Stimulated activated CD8-positive, alpha-beta memory T cell treated with anti-CD3 and anti-CD28 coated beads, Interleukin-4, amount 100 ng/mL, for 1 hour (primary cell): ENCODE data around the gene SLC44A5.
"Not testable (repeated sequence)": the region's sequence is repeated elsewhere in the genome, so short reads cannot be mapped to it uniquely, and the experiment has no call there.

Source experiments
- DNase-seq, 2 donors: peaks; one replicate each; pipeline ENCODE4 v3.0.0-alpha.2; 2020; ENCODE audit warnings: low read depth in 2 of 2, low spot score in 1 of 2

Gene SLC44A5

GRCh38 chr1:75292013-75292412, 318.9 kb downstream of the SLC44A5 start:
- no peak for DNase-seq

- no peak for DNase-seq
Measured at GRCh38 chr1:75276385-75276784, 334.5 kb downstream of the SLC44A5 start.

GRCh38 chr1:75275631-75276030, 335.3 kb downstream of the SLC44A5 start:
- DNase-seq, result no peak

GRCh38 chr1:75274920-75275506, 335.9 kb downstream of the SLC44A5 start:
- no peak for DNase-seq

- no peak for DNase-seq
Measured at GRCh38 chr1:75273110-75273509, 337.8 kb downstream of the SLC44A5 start.

GRCh38 chr1:75265792-75266191, 345.1 kb downstream of the SLC44A5 start:
- no peak for DNase-seq

- DNase-seq, result no peak
Measured at GRCh38 chr1:75264112-75264511, 346.8 kb downstream of the SLC44A5 start.

GRCh38 chr1:75263616-75264015, 347.3 kb downstream of the SLC44A5 start:
- not testable (repeated sequence) for DNase-seq

GRCh38 chr1:75261946-75262345, 349.0 kb downstream of the SLC44A5 start:
- not testable (repeated sequence) for DNase-seq

GRCh38 chr1:75258351-75258750, 352.6 kb downstream of the SLC44A5 start:
- no peak for DNase-seq

- no peak for DNase-seq
Measured at GRCh38 chr1:75257424-75257823, 353.5 kb downstream of the SLC44A5 start.

GRCh38 chr1:75250114-75250513, 360.8 kb downstream of the SLC44A5 start:
- DNase-seq, result not testable (repeated sequence)

GRCh38 chr1:75245239-75245638, 365.7 kb downstream of the SLC44A5 start:
- DNase-seq, result no peak

GRCh38 chr1:75243124-75243523, 367.8 kb downstream of the SLC44A5 start:
- no peak for DNase-seq

GRCh38 chr1:75237316-75237715, 373.6 kb downstream of the SLC44A5 start:
- no peak for DNase-seq

- DNase-seq, result no peak
Measured at GRCh38 chr1:75234562-75234961, 376.4 kb downstream of the SLC44A5 start.

- no peak for DNase-seq
Measured at GRCh38 chr1:75233302-75233929, 377.5 kb downstream of the SLC44A5 start.

- DNase-seq, result no peak
Measured at GRCh38 chr1:75220072-75220471, 390.8 kb downstream of the SLC44A5 start.

GRCh38 chr1:75214017-75214416, 396.9 kb downstream of the SLC44A5 start:
- no peak for DNase-seq

- no peak for DNase-seq
Measured at GRCh38 chr1:75211648-75212047, 399.3 kb downstream of the SLC44A5 start.

- no peak for DNase-seq
Measured at GRCh38 chr1:75208862-75209261, 402.1 kb downstream of the SLC44A5 start.

- DNase-seq, result no peak
Measured at GRCh38 chr1:75203415-75204277, 407.3 kb downstream of the SLC44A5 start.
